GM12878 (cell line): ENCODE results near the gene IFI44L. TPM values are rescaled to one million over a fixed set of nuclear protein-coding genes. Genes with fewer than 3 reads are reported as not detected.

ENCODE experiments used
- ATF3 ChIP-seq: IDR thresholded peaks from 2 replicates; pipeline ENCODE4 v1.6.1; 2011; ENCODE audit warnings: low read depth, mild to moderate bottlenecking, low read length, moderate library complexity, borderline replicate concordance; ENCODE audit errors: extremely low read depth
- BCL3 ChIP-seq: IDR thresholded peaks from 2 replicates; pipeline ENCODE4 v1.6.1; 2011; ENCODE audit warnings: borderline replicate concordance, low read depth, mild to moderate bottlenecking, moderate library complexity, low read length; ENCODE audit not compliant: insufficient read depth, poor library complexity, severe bottlenecking
- BMI1 ChIP-seq: fragments of 450-650 bp; IDR thresholded peaks from 2 replicates; pipeline ENCODE4 v1.6.1; 2016; ENCODE audit warnings: mild to moderate bottlenecking, moderate library complexity, borderline replicate concordance
- CBX5 ChIP-seq: sonication (generic); IDR thresholded peaks from 2 replicates; pipeline ENCODE4 v1.6.1; 2016; ENCODE audit warnings: low read depth, moderate library complexity, mild to moderate bottlenecking, inconsistent platforms
- CUX1 ChIP-seq: IDR thresholded peaks from 2 replicates; pipeline ENCODE4 v1.6.1; 2012; ENCODE audit warnings: improper control_type of control experiment, low read depth, low read length; ENCODE audit not compliant: insufficient replicate concordance
- ETV6 ChIP-seq, 2 experiments: fragments of 450-650 bp in 1 of 2; IDR thresholded peaks in 1 of 2; conservative IDR thresholded peaks in 1 of 2; 2 replicates each; pipeline ENCODE4 v1.6.1; 2014; ENCODE audit warnings: antibody characterized with exemption in 1 of 2, borderline replicate concordance in 1 of 2, low read depth in 1 of 2, mild to moderate bottlenecking in 1 of 2, moderate library complexity in 1 of 2
- FOXK2 ChIP-seq: fragments of 450-650 bp; IDR thresholded peaks from 2 replicates; pipeline ENCODE4 v1.6.1; 2017; ENCODE audit warnings: mild to moderate bottlenecking, moderate library complexity
- HCFC1 ChIP-seq: fragments of 150-350 bp; IDR thresholded peaks from 2 replicates; pipeline ENCODE4 v1.6.1; 2014; ENCODE audit warnings: low read length
- IKZF2 ChIP-seq, 2 experiments: fragments of 450-650 bp; IDR thresholded peaks; 2 replicates each; pipeline ENCODE4 v1.6.1; 2017; ENCODE audit warnings: mild to moderate bottlenecking in 2 of 2, moderate library complexity in 2 of 2
- MEF2B ChIP-seq: fragments of 450-650 bp; IDR thresholded peaks from 2 replicates; pipeline ENCODE4 v1.6.1; 2018; ENCODE audit warnings: mild to moderate bottlenecking, moderate library complexity; ENCODE audit not compliant: partially characterized antibody, poor library complexity, severe bottlenecking
- MTA2 ChIP-seq: fragments of 450-650 bp; IDR thresholded peaks from 2 replicates; pipeline ENCODE4 v1.6.1; 2016; ENCODE audit warnings: low read depth, mild to moderate bottlenecking, moderate library complexity
- NBN ChIP-seq: fragments of 450-650 bp; IDR thresholded peaks from 2 replicates; pipeline ENCODE4 v1.6.1; 2016
- PAX8 ChIP-seq: fragments of 450-650 bp; IDR thresholded peaks from 2 replicates; pipeline ENCODE4 v1.6.1; 2017; ENCODE audit warnings: mild to moderate bottlenecking, moderate library complexity
- PML ChIP-seq: IDR thresholded peaks from 2 replicates; pipeline ENCODE4 v1.6.1; 2012; ENCODE audit warnings: low read length, inconsistent platforms
- POLR2AphosphoS2 ChIP-seq: IDR thresholded peaks from 2 replicates; pipeline ENCODE4 v1.6.1; 2011; ENCODE audit warnings: low read depth, mild to moderate bottlenecking, low read length, improper control_type of control experiment, moderate library complexity
- RBBP5 ChIP-seq: fragments of 200-600 bp; sonication (generic); conservative IDR thresholded peaks from 2 replicates; pipeline ENCODE4 v1.6.1; 2016
- RCOR1 ChIP-seq: conservative IDR thresholded peaks from 2 replicates; pipeline ENCODE4 v1.6.1; 2012; ENCODE audit warnings: low read depth, low read length, improper control_type of control experiment
- RELB ChIP-seq: fragments of 450-650 bp; IDR thresholded peaks from 2 replicates; pipeline ENCODE4 v1.6.1; 2017; ENCODE audit warnings: low read depth, mild to moderate bottlenecking, moderate library complexity
- SUZ12 ChIP-seq: fragments of 200-600 bp; sonication (generic); IDR thresholded peaks from one replicate; pipeline ENCODE4 v1.6.1; 2018; ENCODE audit warnings: antibody characterized with exemption, mild to moderate bottlenecking; ENCODE audit not compliant: unreplicated experiment
- TAF1 ChIP-seq: IDR thresholded peaks from 2 replicates; pipeline ENCODE4 v1.6.1; 2011; ENCODE audit warnings: mild to moderate bottlenecking, low read depth, low read length, borderline replicate concordance
- ZBED1 ChIP-seq: IDR thresholded peaks from 2 replicates; pipeline ENCODE4 v1.6.1; 2016; ENCODE audit warnings: borderline replicate concordance
- ZZZ3 ChIP-seq: IDR thresholded peaks from 2 replicates; pipeline ENCODE4 v1.6.1; 2011; ENCODE audit warnings: low read depth; ENCODE audit not compliant: control insufficient read depth, insufficient read length
- polyA plus RNA-seq, 11 experiments: library from polyadenylated mRNA; depleted of rRNA in 4 of 11; unstranded in 6 of 11; stranded (reverse) in 5 of 11; fragments of >200 nt; fragmentation: Nextera tagmentation in 4 of 11; fragmentation: Illumina TruSeq in 1 of 11; extraction: Ambion mirVana in 4 of 11; extraction: Trizol in 1 of 11; gene quantifications; 1 replicate in 1 of 11; 2 replicates in 10 of 11; pipeline versions ENCODE4 v1.2.1 to v1.2.3, GENCODE V29; 2011 to 2016; ENCODE audit warnings: inconsistent platforms in 2 of 11, missing spikeins in 2 of 11, low read depth in 1 of 11
- total RNA-seq, 4 experiments: library from RNA; depleted of rRNA in 3 of 4; stranded (reverse); fragments of >200 nt in 3 of 4; fragmentation: Illumina TruSeq in 1 of 4; extraction: Trizol in 1 of 4; gene quantifications; 2 replicates each; pipeline versions ENCODE4 v1.2.1 to v1.2.3, GENCODE V29; 2013 to 2021

The IFI44L gene
- total and polyA plus RNA-seq, 10 of the 15 experiments (the other 5 are each of a cell fraction or from before 2014, with no cell fraction given), result 58.0 to 371 (median 173) TPM

- TF ChIP-seq PAX8 (no peak), IKZF2 (IDR thresholded peaks at IDR 0.05) (peak in 1 of 2 experiments; percentile 36; a peak in 1 of 4 replicates), RBBP5 (no peak), ATF3 (no peak), ETV6 (conservative IDR thresholded peaks at IDR 0.05 in 1 of 2, IDR thresholded peaks at IDR 0.05 in 1 of 2; ENCODE audit: borderline replicate concordance in 1 of 2, low read depth in 1 of 2) (peak in 1 of 2 experiments; percentile 69; a peak in 1 of 4 replicates), TAF1 (peak; percentile 81; the same call in 1 of the 2 replicates), FOXK2 (no peak), MEF2B (no peak), BCL3 (no peak), RCOR1 (no peak), PML (no peak), CBX5 (no peak), SUZ12 (no peak), ZBED1 (no peak), ZZZ3 (no peak), POLR2AphosphoS2 (no peak), RELB (no peak), CUX1 (no peak), MTA2 (no peak), HCFC1 (no peak), NBN (no peak), BMI1 (no peak)
Measured at GRCh38 chr1:78678324-78678723, 58.1 kb downstream of the IFI44L start (continued).
